ENCODE measurements around the gene SLC4A11.

Gene SLC4A11

GRCh38 chr20:3195590-3196237 lies 43.3 kb downstream of the SLC4A11 start:
- TF ChIP-seq REST (IDR thresholded peaks at IDR 0.05; ENCODE audit: low read depth), result no peak
- TF ChIP-seq RAD21 (IDR thresholded peaks at IDR 0.05; ENCODE audit: low read depth), result no peak
- no peak for TF ChIP-seq TAF1 (IDR thresholded peaks at IDR 0.05; ENCODE audit: low read depth)
- TF ChIP-seq NFIC (IDR thresholded peaks at IDR 0.05), result no peak
- TF ChIP-seq EGR1 (IDR thresholded peaks at IDR 0.05), result no peak

DNA sequence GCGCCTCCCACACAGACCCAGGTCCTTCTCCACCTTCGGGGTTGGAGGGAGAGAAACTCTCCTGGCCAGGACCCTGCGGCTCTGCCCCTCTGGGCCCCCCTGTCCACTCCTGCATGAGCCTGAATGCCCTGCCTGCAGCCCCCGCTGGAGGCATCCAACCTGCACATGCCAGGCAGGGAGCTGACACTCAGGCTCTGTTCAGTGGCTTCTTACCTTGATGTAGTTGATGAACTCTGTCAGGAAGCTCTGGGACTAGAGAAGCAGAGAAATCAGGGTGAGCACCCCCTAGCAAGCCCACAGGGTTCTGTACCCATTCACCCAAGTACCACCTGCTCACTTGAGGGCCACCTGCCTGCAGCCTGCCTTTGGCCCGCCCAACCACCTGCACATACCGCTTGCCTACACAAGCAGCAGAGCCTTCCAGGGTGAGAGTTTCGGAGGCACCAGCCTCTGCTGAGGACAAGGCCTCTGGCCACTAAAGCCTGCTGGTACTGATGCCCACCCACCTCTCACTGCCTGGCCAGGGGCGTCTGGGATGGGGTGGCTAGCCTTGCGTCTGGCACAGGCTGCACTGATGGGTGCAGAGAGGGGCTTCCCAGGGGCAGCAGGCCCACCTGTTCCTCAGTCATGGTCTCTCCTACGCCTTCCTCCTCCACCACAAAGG lies 44.2 kb downstream of the SLC4A11 start:
- TF ChIP-seq TEAD4 (IDR thresholded peaks at IDR 0.05), result no peak
- no peak for TF ChIP-seq FOXM1 (IDR thresholded peaks at IDR 0.05; ENCODE audit: borderline replicate concordance, low read depth)
- no peak for TF ChIP-seq TAF1 (IDR thresholded peaks at IDR 0.05; ENCODE audit: low read depth)
- no peak for TF ChIP-seq NFIC (IDR thresholded peaks at IDR 0.05)
- TF ChIP-seq, protein P1, sequence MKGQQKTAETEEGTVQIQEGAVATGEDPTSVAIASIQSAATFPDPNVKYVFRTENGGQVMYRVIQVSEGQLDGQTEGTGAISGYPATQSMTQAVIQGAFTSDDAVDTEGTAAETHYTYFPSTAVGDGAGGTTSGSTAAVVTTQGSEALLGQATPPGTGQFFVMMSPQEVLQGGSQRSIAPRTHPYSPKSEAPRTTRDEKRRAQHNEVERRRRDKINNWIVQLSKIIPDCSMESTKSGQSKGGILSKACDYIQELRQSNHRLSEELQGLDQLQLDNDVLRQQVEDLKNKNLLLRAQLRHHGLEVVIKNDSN (IDR thresholded peaks at IDR 0.05), result no peak
- no peak for TF ChIP-seq MAX (IDR thresholded peaks at IDR 0.05)
- no peak for TF ChIP-seq EP300 (IDR thresholded peaks at IDR 0.05; ENCODE audit: borderline replicate concordance)
- TF ChIP-seq REST (IDR thresholded peaks at IDR 0.05; ENCODE audit: low read depth), result no peak
- TF ChIP-seq ZBTB7A (IDR thresholded peaks at IDR 0.05; ENCODE audit: low read depth), result no peak

GRCh38 chr20:3193806-3194616 lies 45.0 kb downstream of the SLC4A11 start:
- TF ChIP-seq ZBTB7A (IDR thresholded peaks at IDR 0.05; ENCODE audit: low read depth) (no peak), EGR1 (IDR thresholded peaks at IDR 0.05) (no peak)
- TF ChIP-seq, protein P1 (IDR thresholded peaks at IDR 0.05), result no peak

DNA sequence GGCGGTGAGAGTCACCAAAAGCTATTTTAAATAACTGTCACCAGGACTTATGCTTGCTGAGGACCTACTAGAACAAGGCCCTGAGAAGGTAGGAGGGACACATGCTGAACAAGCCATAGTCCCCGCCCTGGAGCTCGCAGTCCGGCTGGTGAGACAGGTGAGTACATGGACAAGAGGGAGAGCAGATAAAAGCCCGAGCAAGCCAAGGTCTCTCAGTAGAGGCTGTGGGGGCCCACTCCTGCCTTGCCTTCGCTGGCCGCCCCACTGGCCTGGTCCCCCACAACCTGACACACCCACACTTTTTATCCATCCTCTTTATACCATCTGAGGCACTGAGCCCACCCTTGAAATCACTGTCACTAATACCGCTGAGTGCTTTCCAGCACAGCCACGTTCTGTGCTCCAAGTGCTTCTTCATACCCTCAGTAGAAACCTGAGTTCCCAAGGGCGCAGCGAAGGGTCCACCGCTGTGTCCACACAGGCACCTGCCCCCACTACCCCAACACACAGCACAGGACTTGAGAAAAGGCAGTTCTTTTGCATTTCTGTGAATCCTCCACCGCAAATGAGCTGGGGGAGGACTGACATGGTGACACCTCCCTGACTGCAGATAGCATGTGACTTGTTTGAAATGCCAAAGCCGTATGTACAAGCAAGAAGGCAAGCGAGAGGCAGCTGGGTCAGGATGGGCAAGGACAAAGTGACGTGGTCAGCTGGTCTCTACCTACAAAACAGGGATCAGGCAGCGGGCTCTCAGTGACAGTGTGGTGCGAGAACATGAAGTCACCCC lies 46.6 kb downstream of the SLC4A11 start:
- no peak for TF ChIP-seq RAD21 (IDR thresholded peaks at IDR 0.05; ENCODE audit: low read depth)
- TF ChIP-seq MAX (IDR thresholded peaks at IDR 0.05), result no peak
- no peak for TF ChIP-seq TCF12 (IDR thresholded peaks at IDR 0.05; ENCODE audit: low read depth)
- TF ChIP-seq FOXM1 (IDR thresholded peaks at IDR 0.05; ENCODE audit: borderline replicate concordance, low read depth), result no peak
- no peak for TF ChIP-seq TAF1 (IDR thresholded peaks at IDR 0.05; ENCODE audit: low read depth)
- no peak for TF ChIP-seq TEAD4 (IDR thresholded peaks at IDR 0.05)
- no peak for TF ChIP-seq YY1 (IDR thresholded peaks at IDR 0.05; ENCODE audit: low read depth)
- no peak for TF ChIP-seq EGR1 (IDR thresholded peaks at IDR 0.05)
- TF ChIP-seq NFIC (IDR thresholded peaks at IDR 0.05), result no peak
- no peak for TF ChIP-seq CREB1 (IDR thresholded peaks at IDR 0.05; ENCODE audit: low read depth)
- TF ChIP-seq REST (IDR thresholded peaks at IDR 0.05; ENCODE audit: low read depth), result no peak
